ENCODE data around the gene PARVA.

PARVA gene

GRCh38 chr11:12536566-12536965 lies 159.2 kb downstream of the PARVA start:
- DNase-seq = no peak

- no peak for DNase-seq
These were observed 160.5 kb downstream of the PARVA start for GRCh38 chr11:12537778-12538401.

GRCh38 chr11:12538889-12539421 lies 161.6 kb downstream of the PARVA start:
- DNase-seq = no peak

GRCh38 chr11:12539572-12539971 lies 162.2 kb downstream of the PARVA start:
- no peak for DNase-seq

GRCh38 chr11:12540075-12540680 lies 162.8 kb downstream of the PARVA start:
- no peak for DNase-seq

- no peak for DNase-seq
These were observed 163.7 kb downstream of the PARVA start for GRCh38 chr11:12540913-12541582.

- DNase-seq = no peak
These were observed 164.3 kb downstream of the PARVA start for GRCh38 chr11:12541583-12542151.

- DNase-seq = no peak
These were observed 165.0 kb downstream of the PARVA start for GRCh38 chr11:12542186-12542935.

GRCh38 chr11:12543596-12544415 lies 166.4 kb downstream of the PARVA start:
- no peak for DNase-seq

GRCh38 chr11:12544986-12545775 lies 167.8 kb downstream of the PARVA start:
- no peak for DNase-seq

- DNase-seq = no peak
These were observed 168.8 kb downstream of the PARVA start for GRCh38 chr11:12546122-12546521.

- no peak for DNase-seq
These were observed 169.3 kb downstream of the PARVA start for GRCh38 chr11:12546660-12547059.

- no peak for DNase-seq
These were observed 170.7 kb downstream of the PARVA start for GRCh38 chr11:12547953-12548650.

GRCh38 chr11:12552692-12553091 lies 175.3 kb downstream of the PARVA start:
- no peak for DNase-seq

GRCh38 chr11:12554122-12554521 lies 176.8 kb downstream of the PARVA start:
- no peak for DNase-seq

GRCh38 chr11:12556155-12556554 lies 178.8 kb downstream of the PARVA start:
- DNase-seq = no peak

GRCh38 chr11:12556788-12557384 lies 179.5 kb downstream of the PARVA start:
- no peak for DNase-seq

- DNase-seq = no peak
These were observed 181.6 kb downstream of the PARVA start for GRCh38 chr11:12559011-12559410.

GRCh38 chr11:12560362-12560761 lies 183.0 kb downstream of the PARVA start:
- no peak for DNase-seq

GRCh38 chr11:12560861-12561260 lies 183.5 kb downstream of the PARVA start:
- DNase-seq = no peak
